HepG2 (cell line): ENCODE data around the gene SLIT3. TPM values are rescaled to one million over a fixed set of nuclear protein-coding genes. Genes with fewer than 3 reads are reported as not detected.
A peak's percentile ranks its signal among the peaks of the same experiment; 100 is the strongest.

Experiments
- CBFB ChIP-seq: sonication (generic); formaldehyde crosslinking; IDR thresholded peaks from 2 replicates; pipeline ENCODE4 v1.4.0; 2020; ENCODE audit warnings: missing genetic modification reagents
- CTCF ChIP-seq: sonication (generic); formaldehyde crosslinking; IDR thresholded peaks from 2 replicates; pipeline ENCODE4 v1.5.0; 2020; ENCODE audit warnings: mild to moderate bottlenecking, missing genetic modification reagents, moderate library complexity
- DDIT3 ChIP-seq: sonication (generic); formaldehyde crosslinking; IDR thresholded peaks from 2 replicates; pipeline ENCODE4 v1.4.0; 2020; ENCODE audit warnings: mild to moderate bottlenecking, missing genetic modification reagents
- EEA1 ChIP-seq: sonication (generic); formaldehyde crosslinking; IDR thresholded peaks from 2 replicates; pipeline ENCODE4 v1.5.1; 2020; ENCODE audit warnings: mild to moderate bottlenecking, missing genetic modification reagents, borderline replicate concordance
- FOXP1 ChIP-seq, 2 experiments: fragments of 450-650 bp in 1 of 2; IDR thresholded peaks; 2 replicates each; pipeline ENCODE4 v1.6.1; 2017 to 2018; ENCODE audit warnings: antibody characterized with exemption in 1 of 2
- ISX ChIP-seq: sonication (generic); formaldehyde crosslinking; conservative IDR thresholded peaks from 2 replicates; pipeline ENCODE4 v1.5.0; 2020; ENCODE audit warnings: missing genetic modification reagents
- KLF12 ChIP-seq: sonication (generic); formaldehyde crosslinking; IDR thresholded peaks from 2 replicates; pipeline ENCODE4 v1.4.0; 2020; ENCODE audit warnings: missing genetic modification reagents, borderline replicate concordance
- MAFK ChIP-seq, 2 experiments: IDR thresholded peaks in 1 of 2; conservative IDR thresholded peaks in 1 of 2; 2 replicates each; pipeline ENCODE4 v1.6.1; 2011; ENCODE audit warnings: improper control_type of control experiment in 2 of 2, low read length in 2 of 2
- PRMT3 ChIP-seq: sonication (generic); formaldehyde crosslinking; IDR thresholded peaks from 2 replicates; pipeline ENCODE4 v1.8.1; 2022; ENCODE audit warnings: low read depth, mild to moderate bottlenecking, moderate library complexity, missing genetic modification reagents, borderline replicate concordance
- TEF ChIP-seq: sonication (generic); formaldehyde crosslinking; IDR thresholded peaks from 2 replicates; pipeline ENCODE4 v1.5.0; 2020; ENCODE audit warnings: missing genetic modification reagents
- ZNF589 ChIP-seq: sonication (generic); formaldehyde crosslinking; conservative IDR thresholded peaks from 2 replicates; pipeline ENCODE4 v1.8.0; 2022; ENCODE audit warnings: mild to moderate bottlenecking, moderate library complexity, missing genetic modification reagents
- ZNF646 ChIP-seq: sonication (generic); formaldehyde crosslinking; IDR thresholded peaks from 2 replicates; pipeline ENCODE4 v1.9.0; 2021; ENCODE audit warnings: mild to moderate bottlenecking, missing genetic modification reagents
- ZNF740 ChIP-seq: sonication (generic); formaldehyde crosslinking; IDR thresholded peaks from 2 replicates; pipeline ENCODE4 v1.4.0; 2020; ENCODE audit warnings: missing genetic modification reagents
- polyA plus RNA-seq, 8 experiments: library from polyadenylated mRNA; depleted of rRNA in 3 of 8; stranded (reverse) in 7 of 8; unstranded in 1 of 8; fragments of >200 nt; fragmentation: Illumina TruSeq in 4 of 8; extraction: Trizol in 4 of 8; gene quantifications; 2 replicates each; pipeline versions ENCODE4 v1.2.1 to v1.2.3, GENCODE V29; 2011 to 2016; ENCODE audit warnings: low read depth in 4 of 8, missing spikeins in 1 of 8, mixed read lengths in 1 of 8; ENCODE audit not compliant: insufficient read depth in 1 of 8
- total RNA-seq, 5 experiments: library from RNA; depleted of rRNA; stranded (reverse); fragments of >200 nt; fragmentation: Illumina TruSeq; extraction: Trizol; gene quantifications; 2 replicates each; pipeline ENCODE4 v1.2.3, GENCODE V29; 2016; ENCODE audit warnings: low read depth in 1 of 5
- TF ChIP-seq, protein P1 (sequence below): fragments of 450-650 bp; IDR thresholded peaks from 2 replicates; pipeline ENCODE4 v1.6.1; 2016
- TF ChIP-seq, protein P2 (sequence below): sonication (generic); formaldehyde crosslinking; IDR thresholded peaks from 2 replicates; pipeline ENCODE4 v1.4.0; 2020; ENCODE audit warnings: missing genetic modification reagents, borderline replicate concordance

SLIT3 gene
- total and polyA plus RNA-seq, 2 of the 13 experiments (the other 11 are each of a cell fraction or from before 2014, with no cell fraction given), result not detected

GRCh38 chr5:168624850-168625364 lies 676.0 kb downstream of the SLIT3 start (continued):
- no peak; the same call in 1 of the 2 replicates for TF ChIP-seq KLF12
- no peak for TF ChIP-seq ZNF589 (CRISPR knock-in tag)
- TF ChIP-seq TEF, result no peak
- TF ChIP-seq MAFK (conservative IDR thresholded peaks at IDR 0.05 in 1 of 2, IDR thresholded peaks at IDR 0.05 in 1 of 2; ENCODE audit: low read length in 2 of 2), result no peak
- no peak for TF ChIP-seq DDIT3 (CRISPR knock-in tag)
- TF ChIP-seq EEA1 (CRISPR knock-in tag), result no peak
- no peak for TF ChIP-seq PRMT3 (CRISPR knock-in tag)
- no peak for TF ChIP-seq ISX
- no peak for TF ChIP-seq CTCF
- no peak; the same call in 1 of the 2 replicates for TF ChIP-seq FOXP1 (IDR thresholded peaks at IDR 0.05)
- peak; percentile 83 for TF ChIP-seq FOXP1 (CRISPR knock-in tag; IDR thresholded peaks at IDR 0.05)
- TF ChIP-seq, protein P1, sequence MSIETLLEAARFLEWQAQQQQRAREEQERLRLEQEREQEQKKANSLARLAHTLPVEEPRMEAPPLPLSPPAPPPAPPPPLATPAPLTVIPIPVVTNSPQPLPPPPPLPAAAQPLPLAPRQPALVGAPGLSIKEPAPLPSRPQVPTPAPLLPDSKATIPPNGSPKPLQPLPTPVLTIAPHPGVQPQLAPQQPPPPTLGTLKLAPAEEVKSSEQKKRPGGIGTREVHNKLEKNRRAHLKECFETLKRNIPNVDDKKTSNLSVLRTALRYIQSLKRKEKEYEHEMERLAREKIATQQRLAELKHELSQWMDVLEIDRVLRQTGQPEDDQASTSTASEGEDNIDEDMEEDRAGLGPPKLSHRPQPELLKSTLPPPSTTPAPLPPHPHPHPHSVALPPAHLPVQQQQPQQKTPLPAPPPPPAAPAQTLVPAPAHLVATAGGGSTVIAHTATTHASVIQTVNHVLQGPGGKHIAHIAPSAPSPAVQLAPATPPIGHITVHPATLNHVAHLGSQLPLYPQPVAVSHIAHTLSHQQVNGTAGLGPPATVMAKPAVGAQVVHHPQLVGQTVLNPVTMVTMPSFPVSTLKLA, result no peak
- TF ChIP-seq CBFB (CRISPR knock-in tag), result no peak
- no peak for TF ChIP-seq ZNF740 (CRISPR knock-in tag)
- no peak for TF ChIP-seq ZNF646 (CRISPR knock-in tag)
- TF ChIP-seq, protein P2, sequence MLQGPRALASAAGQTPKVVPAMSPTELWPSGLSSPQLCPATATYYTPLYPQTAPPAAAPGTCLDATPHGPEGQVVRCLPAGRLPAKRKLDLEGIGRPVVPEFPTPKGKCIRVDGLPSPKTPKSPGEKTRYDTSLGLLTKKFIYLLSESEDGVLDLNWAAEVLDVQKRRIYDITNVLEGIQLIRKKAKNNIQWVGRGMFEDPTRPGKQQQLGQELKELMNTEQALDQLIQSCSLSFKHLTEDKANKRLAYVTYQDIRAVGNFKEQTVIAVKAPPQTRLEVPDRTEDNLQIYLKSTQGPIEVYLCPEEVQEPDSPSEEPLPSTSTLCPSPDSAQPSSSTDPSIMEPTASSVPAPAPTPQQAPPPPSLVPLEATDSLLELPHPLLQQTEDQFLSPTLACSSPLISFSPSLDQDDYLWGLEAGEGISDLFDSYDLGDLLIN (CRISPR knock-in tag), result no peak
